ENCODE results near the gene KIF4A.

KIF4A gene

GRCh38 chrX:70432936-70433847 is 143.3 kb downstream of the KIF4A start:
- peak overlapping the region; percentile 76 for H3K4me3 ChIP-seq (ENCODE audit: control insufficient read depth, low read depth, low read length)
- no peak for DNase-seq (ENCODE audit: low read depth)
- TF ChIP-seq CTCF (conservative IDR thresholded peaks at IDR 0.05; ENCODE audit: control insufficient read depth, insufficient read depth, low read depth, low read length) = no peak

DNA sequence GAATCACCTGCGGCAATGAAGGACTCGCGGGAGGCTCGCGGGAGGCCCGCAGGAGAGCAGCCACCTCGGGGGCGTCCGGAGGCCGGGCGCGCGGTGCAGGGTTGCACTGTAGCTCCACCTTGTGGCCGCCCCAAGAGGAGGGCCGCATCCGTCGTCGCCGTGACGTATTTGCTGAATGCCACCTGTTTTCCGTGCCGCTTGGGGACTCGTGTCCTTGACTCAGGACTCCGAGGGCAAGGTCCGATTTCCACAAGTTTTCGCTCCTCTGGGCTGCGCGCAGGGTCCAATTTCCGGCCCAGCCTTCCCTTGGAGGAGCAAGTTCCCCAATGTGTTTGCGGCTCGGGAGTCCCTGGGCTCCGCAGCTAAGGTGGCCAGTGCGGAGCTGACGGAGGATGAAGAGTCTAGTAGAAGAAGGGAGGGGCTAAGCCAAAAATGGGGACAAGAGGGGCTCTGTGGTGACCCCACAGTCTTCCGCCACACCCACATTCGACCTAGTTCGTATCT is 144.0 kb downstream of the KIF4A start:
- H3K4me3 ChIP-seq (ENCODE audit: control insufficient read depth, low read depth, low read length) = peak overlapping the region; percentile 76
- DNase-seq (ENCODE audit: low read depth) = peak; percentile 36
- TF ChIP-seq CTCF (conservative IDR thresholded peaks at IDR 0.05; ENCODE audit: control insufficient read depth, insufficient read depth, low read depth, low read length) = peak; percentile 39

DNA sequence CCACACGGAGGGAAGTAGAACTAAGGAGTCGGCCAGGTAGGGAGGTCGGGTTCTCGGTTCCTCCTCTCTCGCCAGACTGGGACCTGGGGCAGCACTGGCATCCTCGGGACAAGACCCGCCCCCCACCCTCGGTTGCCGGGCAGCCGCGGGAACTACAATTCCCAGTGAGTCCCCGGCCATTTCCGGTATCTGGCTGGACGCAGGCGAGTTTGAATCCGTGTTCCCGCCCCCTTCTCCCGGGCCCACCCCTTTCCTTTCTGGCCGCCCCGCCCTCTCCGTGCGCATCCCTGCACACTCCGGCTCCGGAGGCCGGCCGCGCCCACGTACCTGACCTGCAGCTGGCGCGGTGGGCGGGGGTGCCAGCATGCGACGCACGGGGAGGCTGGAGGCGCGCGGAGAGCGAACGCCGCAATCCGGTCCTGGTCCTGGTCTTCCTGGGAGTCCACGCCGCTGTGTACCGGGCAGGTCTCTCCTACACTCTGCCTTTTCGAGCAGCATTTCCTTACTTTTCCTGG is 144.5 kb downstream of the KIF4A start:
- H3K4me3 ChIP-seq (ENCODE audit: control insufficient read depth, low read depth, low read length) = peak overlapping the region; percentile 76
- DNase-seq (ENCODE audit: low read depth) = peak; percentile 69
- no peak for TF ChIP-seq CTCF (conservative IDR thresholded peaks at IDR 0.05; ENCODE audit: control insufficient read depth, insufficient read depth, low read depth, low read length)

DNA sequence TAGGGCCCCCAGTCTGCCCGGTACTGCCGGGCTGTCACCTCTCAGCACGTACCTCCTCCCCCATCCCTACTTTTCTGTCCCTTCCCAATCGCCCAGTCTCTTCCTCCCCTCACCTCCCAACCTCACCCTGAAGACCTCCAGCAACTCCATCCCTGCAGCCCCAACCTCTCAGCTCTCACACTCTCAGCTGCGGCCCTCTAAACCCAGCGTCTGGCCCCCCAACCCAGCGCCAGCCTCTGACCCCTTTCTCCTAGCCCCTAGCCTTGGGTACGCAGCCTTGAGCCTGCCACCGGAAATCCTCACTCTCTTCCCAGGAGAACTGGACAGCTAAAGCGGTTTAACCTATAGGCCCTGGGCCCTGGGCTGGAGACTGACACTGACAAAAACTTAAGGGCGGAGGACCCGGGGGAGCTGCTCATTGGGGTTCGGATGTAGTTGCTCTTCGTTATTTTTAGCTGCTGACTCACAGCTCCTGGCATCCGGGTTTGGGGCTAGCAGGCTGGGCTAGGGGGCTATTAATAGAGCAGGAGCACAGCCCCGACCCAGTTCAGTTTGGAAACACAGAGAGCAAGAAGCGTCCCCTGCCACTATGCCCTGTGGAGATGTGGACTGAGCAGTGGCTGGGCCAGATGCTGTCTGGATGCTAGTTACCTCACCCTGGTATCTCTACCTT is 145.1 kb downstream of the KIF4A start:
- DNase-seq (ENCODE audit: low read depth) = peak; percentile 18
- TF ChIP-seq CTCF (conservative IDR thresholded peaks at IDR 0.05; ENCODE audit: control insufficient read depth, insufficient read depth, low read depth, low read length) = no peak
- H3K4me3 ChIP-seq (ENCODE audit: control insufficient read depth, low read depth, low read length) = peak overlapping the region; percentile 76

- DNase-seq (ENCODE audit: low read depth) = peak; percentile 8
- H3K4me3 ChIP-seq (ENCODE audit: control insufficient read depth, low read depth, low read length) = no peak overlapping the region
- peak; percentile 1 for TF ChIP-seq CTCF (conservative IDR thresholded peaks at IDR 0.05; ENCODE audit: control insufficient read depth, insufficient read depth, low read depth, low read length)
Observed at GRCh38 chrX:70436343-70436742, 146.4 kb downstream of the KIF4A start.

DNA sequence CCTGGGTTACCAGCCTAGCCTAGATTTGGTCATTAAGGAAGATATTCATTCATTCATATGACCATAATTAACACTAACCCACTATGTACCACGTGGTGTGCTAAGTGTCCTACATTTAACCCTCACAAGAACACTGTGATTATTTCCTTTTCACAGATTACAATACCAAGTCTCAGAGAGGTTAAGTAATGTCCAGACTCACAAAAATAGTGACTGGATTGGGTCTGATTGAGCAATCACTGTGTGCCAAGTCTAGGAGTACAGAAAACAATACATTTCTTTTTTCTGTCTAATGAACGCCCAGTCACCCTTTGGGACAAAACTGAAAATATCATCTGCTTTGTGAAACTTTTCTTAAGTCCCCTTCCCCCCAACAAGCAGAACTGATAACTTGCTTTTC is 147.1 kb downstream of the KIF4A start:
- no peak for TF ChIP-seq CTCF (conservative IDR thresholded peaks at IDR 0.05; ENCODE audit: control insufficient read depth, insufficient read depth, low read depth, low read length)

More for the DNA sequence above, 147.1 kb downstream of the KIF4A start:
- peak; percentile 24 for DNase-seq (ENCODE audit: low read depth)
- no peak overlapping the region for H3K4me3 ChIP-seq (ENCODE audit: control insufficient read depth, low read depth, low read length)

Data from fibroblast of mammary gland (primary cell).